CD4-positive, alpha-beta T cell treated with Interleukin-6 for 4 hours (primary cell): ENCODE data around the gene HAUS7.

ENCODE experiments used
- DNase-seq: peaks from one replicate; pipeline ENCODE4 v3.0.0-alpha.2; 2020; ENCODE audit warnings: mixed read lengths

Gene HAUS7

GRCh38 chrX:153475751-153476281, 5.4 kb upstream of the HAUS7 start:
- no peak for DNase-seq

GRCh38 chrX:153475271-153475670, 4.9 kb upstream of the HAUS7 start:
- DNase-seq = no peak

GRCh38 chrX:153474718-153475117, 4.3 kb upstream of the HAUS7 start:
- peak; percentile 79 for DNase-seq

- DNase-seq = no peak
Observed at GRCh38 chrX:153474266-153474665, 3.9 kb upstream of the HAUS7 start.

GRCh38 chrX:153473126-153473525, 2.8 kb upstream of the HAUS7 start:
- DNase-seq = no peak

- DNase-seq = no peak
Observed at GRCh38 chrX:153471663-153472280, 1.4 kb upstream of the HAUS7 start.

GRCh38 chrX:153469811-153470410, 465 bp downstream of the HAUS7 start:
- peak; percentile 15 for DNase-seq

GRCh38 chrX:153468008-153468580, 2.3 kb downstream of the HAUS7 start:
- no peak for DNase-seq

GRCh38 chrX:153465691-153466380, 4.5 kb downstream of the HAUS7 start:
- DNase-seq = no peak

GRCh38 chrX:153464116-153464515, 6.3 kb downstream of the HAUS7 start:
- DNase-seq = no peak

- no peak for DNase-seq
Observed at GRCh38 chrX:153463556-153463955, 6.8 kb downstream of the HAUS7 start.

- no peak for DNase-seq
Observed at GRCh38 chrX:153463031-153463430, 7.3 kb downstream of the HAUS7 start.

- DNase-seq = no peak
Observed at GRCh38 chrX:153462291-153462690, 8.1 kb downstream of the HAUS7 start.

GRCh38 chrX:153460826-153461225, 9.6 kb downstream of the HAUS7 start:
- DNase-seq = peak; percentile 66

- no peak for DNase-seq
Observed at GRCh38 chrX:153459986-153460385, 10.4 kb downstream of the HAUS7 start.

- no peak for DNase-seq
Observed at GRCh38 chrX:153458476-153458875, 11.9 kb downstream of the HAUS7 start.

- DNase-seq = no peak
Observed at GRCh38 chrX:153457827-153458466, 12.4 kb downstream of the HAUS7 start.

GRCh38 chrX:153457136-153457825, 13.1 kb downstream of the HAUS7 start:
- no peak for DNase-seq

- no peak for DNase-seq
Observed at GRCh38 chrX:153456704-153457103, 13.7 kb downstream of the HAUS7 start.

GRCh38 chrX:153456161-153456560, 14.2 kb downstream of the HAUS7 start:
- DNase-seq = no peak

GRCh38 chrX:153455571-153455970, 14.8 kb downstream of the HAUS7 start:
- DNase-seq = no peak

- no peak for DNase-seq
Observed at GRCh38 chrX:153454901-153455550, 15.3 kb downstream of the HAUS7 start.
